Neural progenitor cell (in vitro differentiated cells): ENCODE results near the gene TCOF1.

Experiments
- EZH2 ChIP-seq: fragments of 200-600 bp; sonication (generic); IDR thresholded peaks from 2 replicates; pipeline ENCODE4 v1.6.1; 2017; ENCODE audit warnings: antibody characterized with exemption, mild to moderate bottlenecking, moderate library complexity
- TF ChIP-seq, protein P1 (sequence below): fragments of 200-600 bp; sonication (generic); IDR thresholded peaks from 2 replicates; pipeline ENCODE4 v1.5.1; 2017; ENCODE audit warnings: antibody characterized with exemption, mild to moderate bottlenecking

DNA sequence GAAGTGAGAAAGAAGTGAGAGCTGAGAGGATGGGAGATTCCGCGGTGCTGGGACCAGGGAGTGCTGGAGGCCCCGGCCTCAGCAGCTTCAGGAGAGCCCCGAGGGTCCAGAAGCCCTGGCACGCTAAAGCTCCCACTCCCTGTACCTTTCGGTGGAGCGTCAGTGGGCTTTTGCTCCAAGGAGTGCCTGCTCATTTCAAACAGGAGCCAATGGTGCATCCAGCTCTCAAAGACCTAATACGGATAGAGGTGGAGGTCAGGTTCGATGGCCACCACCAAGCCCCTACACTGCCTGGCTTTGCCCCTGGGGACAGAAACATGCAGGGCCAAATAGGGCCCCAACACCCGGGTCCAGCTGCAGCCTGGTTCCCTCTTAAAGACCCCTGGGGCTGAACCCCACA is 47.0 kb downstream of the TCOF1 start:
- TF ChIP-seq EZH2, result no peak
- TF ChIP-seq, protein P1, sequence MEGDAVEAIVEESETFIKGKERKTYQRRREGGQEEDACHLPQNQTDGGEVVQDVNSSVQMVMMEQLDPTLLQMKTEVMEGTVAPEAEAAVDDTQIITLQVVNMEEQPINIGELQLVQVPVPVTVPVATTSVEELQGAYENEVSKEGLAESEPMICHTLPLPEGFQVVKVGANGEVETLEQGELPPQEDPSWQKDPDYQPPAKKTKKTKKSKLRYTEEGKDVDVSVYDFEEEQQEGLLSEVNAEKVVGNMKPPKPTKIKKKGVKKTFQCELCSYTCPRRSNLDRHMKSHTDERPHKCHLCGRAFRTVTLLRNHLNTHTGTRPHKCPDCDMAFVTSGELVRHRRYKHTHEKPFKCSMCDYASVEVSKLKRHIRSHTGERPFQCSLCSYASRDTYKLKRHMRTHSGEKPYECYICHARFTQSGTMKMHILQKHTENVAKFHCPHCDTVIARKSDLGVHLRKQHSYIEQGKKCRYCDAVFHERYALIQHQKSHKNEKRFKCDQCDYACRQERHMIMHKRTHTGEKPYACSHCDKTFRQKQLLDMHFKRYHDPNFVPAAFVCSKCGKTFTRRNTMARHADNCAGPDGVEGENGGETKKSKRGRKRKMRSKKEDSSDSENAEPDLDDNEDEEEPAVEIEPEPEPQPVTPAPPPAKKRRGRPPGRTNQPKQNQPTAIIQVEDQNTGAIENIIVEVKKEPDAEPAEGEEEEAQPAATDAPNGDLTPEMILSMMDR, result no peak
